SJSA1 (cell line): ENCODE results near the gene IRS2. TPM values are rescaled to one million over a fixed set of nuclear protein-coding genes. Genes with fewer than 3 reads are reported as not detected.

Experiments used
- DNase-seq, 2 experiments: peaks; one replicate each; pipeline ENCODE4 v3.0.0-alpha.2; 2015 to 2020; ENCODE audit warnings: low spot score in 2 of 2, low read depth in 1 of 2
- H3K27ac ChIP-seq: fragments of 250-450 bp; sonication (Bioruptor Pico); 2 replicates; pipeline ENCODE4 v1.5.1; 2020; ENCODE audit warnings: mild to moderate bottlenecking, moderate library complexity
- H3K27me3 ChIP-seq: fragments of 250-450 bp; sonication (Bioruptor Pico); replicated peaks from 2 replicates; pipeline ENCODE4 v1.5.1; 2020; ENCODE audit warnings: mild to moderate bottlenecking, moderate library complexity
- H3K36me3 ChIP-seq: fragments of 250-450 bp; sonication (Bioruptor Pico); 2 replicates; pipeline ENCODE4 v1.5.1; 2020; ENCODE audit warnings: mild to moderate bottlenecking
- H3K4me1 ChIP-seq: fragments of 250-450 bp; sonication (Bioruptor Pico); replicated peaks from 2 replicates; pipeline ENCODE4 v1.6.1; 2021; ENCODE audit warnings: mild to moderate bottlenecking
- H3K4me3 ChIP-seq: fragments of 250-450 bp; sonication (Bioruptor Pico); 2 replicates; pipeline ENCODE4 v1.5.1; 2020; ENCODE audit warnings: mild to moderate bottlenecking
- H3K9me3 ChIP-seq: fragments of 250-450 bp; sonication (Bioruptor Pico); replicated peaks from 2 replicates; pipeline ENCODE4 v1.5.1; 2020; ENCODE audit warnings: mild to moderate bottlenecking
- total RNA-seq: library from RNA; depleted of rRNA; stranded (reverse); fragments of >200 nt; shearing (Covaris generic); gene quantifications from 2 replicates; pipeline ENCODE4 v1.2.3, GENCODE V29; 2014

The IRS2 gene
- total RNA-seq, 1 experiment from 2014 or later = 8.1 TPM

DNA sequence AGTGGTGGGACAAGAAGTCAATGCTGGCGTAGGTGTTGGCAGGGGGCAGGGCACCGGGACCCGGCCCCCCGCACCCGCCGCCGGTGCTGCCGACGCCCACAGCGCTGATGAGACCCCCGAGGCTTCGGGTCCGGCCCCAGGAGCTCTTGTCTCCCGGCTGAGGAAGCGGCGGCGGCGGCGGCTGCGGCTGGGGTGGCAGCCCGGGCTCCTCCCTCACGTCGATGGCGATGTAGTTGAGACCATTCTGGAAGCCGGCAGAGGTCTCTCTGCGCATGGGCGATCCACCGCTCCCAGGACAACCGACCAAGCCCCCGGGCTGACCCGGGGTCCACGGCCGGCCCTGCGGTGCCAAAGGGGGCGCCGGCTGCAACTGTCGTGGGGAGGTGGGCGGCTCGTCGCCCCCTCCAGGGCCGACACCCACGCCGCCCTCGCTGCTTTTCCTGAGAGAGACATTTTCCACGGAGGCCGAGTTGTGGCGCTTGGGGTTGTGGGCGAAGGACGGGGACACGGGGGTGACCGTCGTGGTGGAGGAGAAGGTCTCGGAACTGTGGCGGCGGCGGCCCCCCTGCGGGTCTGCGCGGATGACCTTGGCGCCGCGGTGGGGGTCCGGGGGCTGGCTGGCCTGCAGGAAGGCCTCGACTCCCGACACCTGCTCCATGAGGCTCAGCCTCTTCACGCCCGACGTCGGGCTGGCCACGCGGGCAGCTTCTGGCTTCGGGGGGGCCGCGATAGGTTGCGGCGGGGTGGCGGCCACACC is 4.1 kb downstream of the IRS2 start:
- Histone ChIP-seq H3K27ac (no peak overlapping the region), H3K4me3 (no peak overlapping the region), H3K27me3 (peaks cover 6% of the 10 kb centered on the region), H3K36me3 (peaks cover 68% of the 10 kb centered on the region), H3K4me1 (peaks cover 63% of the 10 kb centered on the region), H3K9me3 (peaks cover 26% of the 10 kb centered on the region)
- DNase-seq = peak in 1 of 2 experiments; percentile 87

GRCh38 chr13:109781384-109782065 is 4.9 kb downstream of the IRS2 start:
- Histone ChIP-seq H3K4me3 (no peak overlapping the region), H3K27ac (no peak overlapping the region), H3K27me3 (peaks cover 3% of the 10 kb centered on the region; the same call in 1 of the 2 replicates), H3K4me1 (peaks cover 67% of the 10 kb centered on the region), H3K9me3 (peaks cover 23% of the 10 kb centered on the region), H3K36me3 (peaks cover 65% of the 10 kb centered on the region)
- DNase-seq = peak in 1 of 2 experiments; percentile 80

- H3K27ac ChIP-seq = no peak overlapping the region
- H3K27me3 ChIP-seq = peaks cover 3% of the 10 kb centered on the region; the same call in 1 of the 2 replicates
- peaks cover 23% of the 10 kb centered on the region for H3K9me3 ChIP-seq
- peaks cover 65% of the 10 kb centered on the region for H3K36me3 ChIP-seq
- H3K4me3 ChIP-seq = no peak overlapping the region
- H3K4me1 ChIP-seq = peaks cover 73% of the 10 kb centered on the region
- DNase-seq = peak in 1 of 2 experiments; percentile 76
Measured at GRCh38 chr13:109780845-109781383, 5.5 kb downstream of the IRS2 start.

DNA sequence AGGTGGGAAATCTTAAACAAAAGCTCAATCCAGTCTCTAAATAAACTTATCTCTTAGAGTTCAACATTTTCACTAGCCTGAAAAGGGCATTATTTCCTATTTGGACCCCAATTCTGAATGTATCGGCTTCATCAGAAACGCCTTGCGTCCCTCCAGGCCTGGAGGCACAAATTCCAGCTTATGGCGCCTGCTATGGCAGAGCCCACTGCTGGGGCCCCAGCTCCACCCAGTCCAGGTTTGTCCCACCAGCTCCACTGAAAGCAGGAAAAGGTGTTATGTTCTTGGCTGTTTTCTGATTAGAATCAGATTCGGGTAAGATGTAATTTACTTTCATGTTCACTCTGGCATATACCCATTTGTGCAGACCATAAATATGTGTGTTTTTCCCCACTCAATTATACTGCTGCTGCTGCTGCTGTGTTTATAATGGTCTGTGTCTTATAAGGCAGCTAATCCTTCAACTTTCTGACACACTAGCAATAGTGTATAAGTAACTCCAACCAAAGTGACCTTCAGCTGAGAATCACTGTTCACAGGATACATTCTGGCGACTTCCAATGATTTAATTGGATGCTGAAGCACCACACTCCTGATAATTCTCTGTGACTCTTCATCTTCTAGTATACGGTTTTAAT is 6.4 kb downstream of the IRS2 start:
- Histone ChIP-seq H3K4me3 (no peak overlapping the region), H3K27me3 (peaks cover 1% of the 10 kb centered on the region; the same call in 1 of the 2 replicates), H3K27ac (no peak overlapping the region), H3K36me3 (peaks cover 59% of the 10 kb centered on the region), H3K9me3 (peaks cover 16% of the 10 kb centered on the region), H3K4me1 (peaks cover 74% of the 10 kb centered on the region)
- DNase-seq = peak in 1 of 2 experiments; percentile 59

DNA sequence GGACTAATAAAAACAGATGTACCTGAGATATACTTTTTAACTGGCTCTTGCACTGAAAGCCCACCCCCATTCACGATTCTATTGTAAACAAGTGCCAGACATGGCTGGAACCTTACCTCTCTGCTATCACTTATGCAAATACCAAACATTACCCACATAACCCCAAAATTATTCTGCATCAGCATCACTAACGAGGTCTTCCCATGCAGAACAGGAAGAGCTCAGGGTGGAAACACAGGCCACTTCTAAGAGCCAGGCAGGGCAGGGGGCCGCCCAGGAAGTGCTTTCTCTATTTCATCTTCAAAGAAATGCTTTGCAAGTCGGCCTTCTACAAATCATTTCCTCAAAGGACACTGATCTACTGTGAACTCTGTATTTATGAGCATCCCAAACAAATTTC is 7.3 kb downstream of the IRS2 start:
- Histone ChIP-seq H3K36me3 (peaks cover 52% of the 10 kb centered on the region), H3K4me3 (no peak overlapping the region), H3K27me3 (no peaks in the 10 kb centered on the region), H3K9me3 (peaks cover 9% of the 10 kb centered on the region), H3K27ac (no peak overlapping the region), H3K4me1 (peaks cover 74% of the 10 kb centered on the region)
- DNase-seq = peak in 1 of 2 experiments; percentile 69

GRCh38 chr13:109778102-109778542 is 8.3 kb downstream of the IRS2 start:
- Histone ChIP-seq H3K4me1 (peaks cover 80% of the 10 kb centered on the region), H3K9me3 (no peaks in the 10 kb centered on the region), H3K4me3 (no peak overlapping the region), H3K27ac (peak overlapping the region; percentile 0), H3K27me3 (no peaks in the 10 kb centered on the region), H3K36me3 (peaks cover 43% of the 10 kb centered on the region)
- DNase-seq = peak; percentile 74 to 95

DNA sequence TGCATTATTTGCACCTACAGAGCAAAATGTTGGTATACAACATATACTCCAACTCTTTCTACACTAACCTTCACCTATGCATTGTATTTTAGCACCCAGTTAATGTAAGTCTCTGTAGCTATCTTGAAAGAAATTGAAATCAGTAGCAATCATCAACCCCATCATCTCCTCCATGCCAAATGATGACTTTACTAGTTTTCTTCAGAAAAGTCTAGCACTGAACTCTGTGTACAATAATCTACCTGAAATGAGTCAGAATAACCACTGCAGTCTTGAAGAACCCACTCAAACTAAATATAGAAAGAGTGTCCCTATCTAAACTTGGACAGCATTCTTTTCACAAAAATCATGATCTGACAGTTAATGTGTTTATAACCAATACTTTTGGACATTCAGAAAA is 9.8 kb downstream of the IRS2 start:
- peaks cover 80% of the 10 kb centered on the region for H3K4me1 ChIP-seq
- no peaks in the 10 kb centered on the region for H3K9me3 ChIP-seq
- no peak for DNase-seq
- no peaks in the 10 kb centered on the region for H3K27me3 ChIP-seq
- no peak overlapping the region for H3K4me3 ChIP-seq
- H3K27ac ChIP-seq = no peak overlapping the region
- peaks cover 27% of the 10 kb centered on the region for H3K36me3 ChIP-seq

GRCh38 chr13:109773786-109774185 is 12.6 kb downstream of the IRS2 start:
- Histone ChIP-seq H3K4me3 (no peak overlapping the region), H3K36me3 (peaks cover 10% of the 10 kb centered on the region), H3K27ac (peak overlapping the region; percentile 50), H3K27me3 (no peaks in the 10 kb centered on the region), H3K4me1 (peaks cover 59% of the 10 kb centered on the region), H3K9me3 (no peaks in the 10 kb centered on the region)
- peak; percentile 91 to 100 for DNase-seq

GRCh38 chr13:109773276-109773675 is 13.1 kb downstream of the IRS2 start:
- Histone ChIP-seq H3K9me3 (no peaks in the 10 kb centered on the region), H3K27ac (peak overlapping the region; percentile 50), H3K4me1 (peaks cover 55% of the 10 kb centered on the region), H3K27me3 (no peaks in the 10 kb centered on the region), H3K4me3 (no peak overlapping the region), H3K36me3 (peaks cover 10% of the 10 kb centered on the region; the same call in 1 of the 2 replicates)
- peak in 1 of 2 experiments; percentile 95 for DNase-seq

GRCh38 chr13:109771926-109772325 is 14.5 kb downstream of the IRS2 start:
- H3K36me3 ChIP-seq = peaks cover 12% of the 10 kb centered on the region; the same call in 1 of the 2 replicates
- H3K27me3 ChIP-seq = no peaks in the 10 kb centered on the region
- no peak overlapping the region for H3K4me3 ChIP-seq
- no peaks in the 10 kb centered on the region for H3K9me3 ChIP-seq
- peak in 1 of 2 experiments; percentile 68 for DNase-seq
- no peak overlapping the region for H3K27ac ChIP-seq
- peaks cover 42% of the 10 kb centered on the region for H3K4me1 ChIP-seq

DNA sequence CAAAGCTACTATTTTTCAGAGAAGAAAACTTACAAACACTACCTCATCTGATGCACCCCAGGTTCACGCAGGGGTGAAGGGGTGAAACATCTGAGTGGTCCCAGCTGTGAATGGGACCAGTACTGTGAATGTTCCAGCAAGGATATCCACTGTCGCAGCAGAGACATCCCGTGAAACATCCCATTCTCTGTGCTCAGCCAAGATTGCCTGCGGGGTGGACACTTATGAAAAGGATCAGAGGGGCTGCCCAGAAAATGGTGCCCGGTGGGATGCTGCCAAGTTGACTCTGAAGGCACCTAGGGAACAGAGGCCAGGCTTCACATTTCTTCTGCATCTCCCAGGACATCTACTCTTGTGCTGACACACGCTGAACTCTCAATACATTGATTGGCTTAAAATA is 15.9 kb downstream of the IRS2 start:
- Histone ChIP-seq H3K27ac (no peak overlapping the region), H3K36me3 (peaks cover 12% of the 10 kb centered on the region; the same call in 1 of the 2 replicates), H3K27me3 (no peaks in the 10 kb centered on the region), H3K4me3 (no peak overlapping the region), H3K9me3 (no peaks in the 10 kb centered on the region), H3K4me1 (peaks cover 27% of the 10 kb centered on the region)
- DNase-seq = peak in 1 of 2 experiments; percentile 73

DNA sequence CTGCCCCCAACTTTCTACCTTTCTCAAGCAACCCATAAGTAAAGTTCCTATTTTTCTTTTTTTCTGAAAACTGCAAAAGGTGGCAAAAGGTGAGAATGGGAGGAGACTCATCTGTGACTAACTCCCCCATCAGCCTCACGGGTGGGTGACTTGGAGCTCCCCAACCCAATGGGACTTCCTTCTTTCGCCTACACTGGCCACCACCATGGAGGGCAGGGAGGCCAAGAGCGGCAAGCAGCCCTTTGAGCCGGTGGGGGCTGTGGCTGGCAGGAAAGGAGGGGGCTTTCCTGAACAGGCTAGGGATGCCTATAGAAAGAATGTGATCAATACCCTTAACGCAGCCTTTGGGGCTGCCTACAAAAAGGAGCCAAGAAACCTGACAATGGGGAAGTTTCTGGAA is 16.5 kb downstream of the IRS2 start:
- Histone ChIP-seq H3K4me1 (peaks cover 24% of the 10 kb centered on the region), H3K36me3 (peaks cover 12% of the 10 kb centered on the region; the same call in 1 of the 2 replicates)
- DNase-seq = peak in 1 of 2 experiments; percentile 73

GRCh38 chr13:109769275-109769674 is 17.1 kb downstream of the IRS2 start:
- Histone ChIP-seq H3K27ac (no peak overlapping the region), H3K27me3 (no peaks in the 10 kb centered on the region), H3K4me3 (no peak overlapping the region), H3K4me1 (peaks cover 23% of the 10 kb centered on the region), H3K36me3 (peaks cover 12% of the 10 kb centered on the region; the same call in 1 of the 2 replicates), H3K9me3 (no peaks in the 10 kb centered on the region)
- peak in 1 of 2 experiments; percentile 63 for DNase-seq

More for the DNA sequence above, 16.5 kb downstream of the IRS2 start:
- Histone ChIP-seq H3K4me3 (no peak overlapping the region), H3K27me3 (no peaks in the 10 kb centered on the region), H3K27ac (no peak overlapping the region), H3K9me3 (no peaks in the 10 kb centered on the region)
